PC-9 (cell line): ENCODE measurements around the gene KIAA1671.

Experiments
- CTCF ChIP-seq: fragments of 200-600 bp; sonication (generic); conservative IDR thresholded peaks from 2 replicates; pipeline ENCODE4 v1.6.1; 2017; ENCODE audit warnings: mixed run types, antibody characterized with exemption, mild to moderate bottlenecking, moderate library complexity
- EZH2 ChIP-seq: fragments of 200-600 bp; sonication (generic); IDR thresholded peaks from 2 replicates; pipeline ENCODE4 v1.8.0; 2017; ENCODE audit warnings: antibody characterized with exemption, low read depth

- TF ChIP-seq CTCF (peak; percentile 73), EZH2 (no peak)
These were observed 219.6 kb downstream of the KIAA1671 start for GRCh38 chr22:25172153-25172552.
